ENCODE measurements around the gene TEC. TPM values are rescaled to one million over a fixed set of nuclear protein-coding genes. Genes with fewer than 3 reads are reported as not detected.

TEC gene
- total RNA-seq, 2 donors from 2014 or later: 2.1 to 3.3 TPM

DNA sequence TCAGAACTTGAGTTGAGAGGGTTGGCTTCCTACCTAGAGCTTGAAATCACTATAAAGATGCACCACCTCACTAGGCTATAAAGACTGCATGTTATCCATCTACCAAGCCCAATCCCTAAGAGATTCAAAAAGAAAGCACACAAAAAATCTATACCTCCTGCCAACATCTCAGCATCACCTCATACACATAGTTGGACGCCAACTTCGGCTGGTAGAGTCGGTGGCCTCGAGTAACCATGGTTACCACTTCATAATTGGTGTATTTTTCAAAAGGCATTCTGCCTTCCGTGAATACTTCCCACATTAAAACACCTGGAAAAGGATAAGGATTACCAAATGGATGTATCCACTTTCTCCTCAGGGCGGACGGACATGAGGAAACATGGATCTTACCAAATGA is 131.1 kb downstream of the TEC start:
- no peak for TF ChIP-seq POLR2A (IDR thresholded peaks at IDR 0.05)
- TF ChIP-seq, protein P1, sequence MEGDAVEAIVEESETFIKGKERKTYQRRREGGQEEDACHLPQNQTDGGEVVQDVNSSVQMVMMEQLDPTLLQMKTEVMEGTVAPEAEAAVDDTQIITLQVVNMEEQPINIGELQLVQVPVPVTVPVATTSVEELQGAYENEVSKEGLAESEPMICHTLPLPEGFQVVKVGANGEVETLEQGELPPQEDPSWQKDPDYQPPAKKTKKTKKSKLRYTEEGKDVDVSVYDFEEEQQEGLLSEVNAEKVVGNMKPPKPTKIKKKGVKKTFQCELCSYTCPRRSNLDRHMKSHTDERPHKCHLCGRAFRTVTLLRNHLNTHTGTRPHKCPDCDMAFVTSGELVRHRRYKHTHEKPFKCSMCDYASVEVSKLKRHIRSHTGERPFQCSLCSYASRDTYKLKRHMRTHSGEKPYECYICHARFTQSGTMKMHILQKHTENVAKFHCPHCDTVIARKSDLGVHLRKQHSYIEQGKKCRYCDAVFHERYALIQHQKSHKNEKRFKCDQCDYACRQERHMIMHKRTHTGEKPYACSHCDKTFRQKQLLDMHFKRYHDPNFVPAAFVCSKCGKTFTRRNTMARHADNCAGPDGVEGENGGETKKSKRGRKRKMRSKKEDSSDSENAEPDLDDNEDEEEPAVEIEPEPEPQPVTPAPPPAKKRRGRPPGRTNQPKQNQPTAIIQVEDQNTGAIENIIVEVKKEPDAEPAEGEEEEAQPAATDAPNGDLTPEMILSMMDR (IDR thresholded peaks at IDR 0.05): no peak

DNA sequence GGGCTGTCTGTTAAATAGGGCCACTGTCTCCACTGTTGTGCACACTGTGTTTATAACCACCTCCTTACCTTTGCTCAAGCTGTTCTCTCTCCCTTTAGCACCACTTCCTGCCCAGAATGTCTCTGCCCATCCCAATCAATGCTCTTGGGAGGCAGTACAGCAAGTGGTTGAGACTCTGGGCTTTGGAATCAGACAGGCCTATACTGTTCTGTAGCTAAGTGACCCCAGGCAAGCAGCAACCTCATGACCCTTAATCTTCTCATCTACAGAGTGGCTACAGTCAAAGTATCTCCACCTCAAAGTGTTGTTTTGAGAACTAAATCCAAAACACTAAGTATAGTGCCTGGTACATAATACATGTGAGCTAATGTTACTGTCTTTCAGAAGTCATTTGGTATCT is 131.8 kb downstream of the TEC start:
- Histone ChIP-seq H3K27ac (no peak overlapping the region), H3K9me3 (no peaks in the 10 kb centered on the region), H3K4me3 (no peak overlapping the region), H3K4me1 (no peaks in the 10 kb centered on the region), H3K27me3 (no peaks in the 10 kb centered on the region), H3K36me3 (replicated peaks in 1 of 2; ENCODE audit: insufficient read depth in 1 of 2, low read depth in 2 of 2) (no peaks in the 10 kb centered on the region)
- DNase-seq (no peak), ATAC-seq (no peak)
- intact Hi-C loops (cut with DNase I): no loop called here
- TF ChIP-seq, protein P1 (IDR thresholded peaks at IDR 0.05): no peak
- TF ChIP-seq POLR2A (IDR thresholded peaks at IDR 0.05): no peak

More for the DNA sequence above, 131.1 kb downstream of the TEC start:
- H3K36me3 ChIP-seq (replicated peaks in 1 of 2; ENCODE audit: insufficient read depth in 1 of 2, low read depth in 2 of 2): no peaks in the 10 kb centered on the region
- no peak overlapping the region for H3K4me3 ChIP-seq
- intact Hi-C loops (cut with DNase I): no loop called here
- no peaks in the 10 kb centered on the region for H3K27me3 ChIP-seq
- no peaks in the 10 kb centered on the region for H3K9me3 ChIP-seq
- 85 to 92% methylated on average over 7 of the region's 7 CpGs for WGBS, 2 donors
- no peak for ATAC-seq
- no peaks in the 10 kb centered on the region for H3K4me1 ChIP-seq
- no peak for DNase-seq
- no peak overlapping the region for H3K27ac ChIP-seq

DNA sequence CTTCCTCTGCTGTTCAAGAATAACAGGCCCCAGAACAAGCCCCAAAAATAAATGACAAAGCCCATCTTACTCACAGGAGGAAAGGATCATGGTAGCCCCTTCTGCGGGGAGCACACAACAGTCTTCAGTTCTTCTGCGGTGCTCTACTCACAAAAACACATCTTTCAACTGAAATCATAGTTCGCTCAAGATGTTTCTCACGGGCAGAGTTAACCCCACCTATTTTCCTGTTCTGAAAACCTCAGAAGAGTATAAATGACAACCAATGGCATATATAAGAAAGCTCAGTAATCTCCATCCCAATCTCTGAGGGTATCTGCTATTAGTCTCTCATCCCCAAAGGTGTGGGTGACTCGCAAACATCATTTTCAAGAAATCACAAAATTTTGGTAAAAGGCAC is 135.6 kb downstream of the TEC start, which contains the start of gene TXK:
TSS of gene TXK (minus strand) at position 170 of the 400 bp plus-strand sequence. CDS start at position 90, 80 bp downstream.
- WGBS, 2 donors: 85 to 93% methylated on average over 5 of the region's 5 CpGs
- intact Hi-C loops (cut with DNase I): no loop called here
- H3K36me3 ChIP-seq (replicated peaks in 1 of 2; ENCODE audit: insufficient read depth in 1 of 2, low read depth in 2 of 2): no peaks in the 10 kb centered on the region
- H3K27me3 ChIP-seq: no peaks in the 10 kb centered on the region
- peaks cover 12% of the 10 kb centered on the region for H3K4me1 ChIP-seq
- no peaks in the 10 kb centered on the region for H3K9me3 ChIP-seq
- no peak within 1 kb of the TSS for H3K4me3 ChIP-seq
- TF ChIP-seq, protein P1 (IDR thresholded peaks at IDR 0.05): no peak
- TF ChIP-seq POLR2A (IDR thresholded peaks at IDR 0.05): no peak
- no peak within 1 kb of the TSS for H3K27ac ChIP-seq
- no peak for DNase-seq
- ATAC-seq: no peak

DNA sequence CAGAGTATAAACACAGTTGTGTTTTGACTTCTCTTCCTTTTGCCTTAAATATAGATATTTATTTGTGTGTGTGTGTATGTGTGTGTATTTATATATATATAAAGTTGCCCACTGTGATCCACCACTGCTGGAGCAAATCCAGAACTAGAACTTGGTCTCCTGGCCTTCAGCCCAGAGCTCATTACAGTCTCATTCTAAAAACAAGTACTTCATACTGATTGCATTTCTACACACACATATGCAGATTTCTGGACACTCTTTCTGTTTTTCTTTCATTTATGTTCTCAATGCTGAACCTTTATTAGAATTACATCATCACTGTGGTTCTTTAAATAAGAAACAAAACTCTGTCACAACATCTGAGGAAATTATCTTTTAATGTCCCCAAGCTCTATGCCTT is 136.0 kb downstream of the TEC start:
- DNase-seq (no peak), ATAC-seq (no peak)
- H3K36me3 ChIP-seq (replicated peaks in 1 of 2; ENCODE audit: insufficient read depth in 1 of 2, low read depth in 2 of 2): no peaks in the 10 kb centered on the region
- H3K4me1 ChIP-seq: peaks cover 12% of the 10 kb centered on the region
- intact Hi-C loops (cut with DNase I): no loop called here
- no peaks in the 10 kb centered on the region for H3K27me3 ChIP-seq
- no peaks in the 10 kb centered on the region for H3K9me3 ChIP-seq
- H3K27ac ChIP-seq: no peak overlapping the region
- no peak overlapping the region for H3K4me3 ChIP-seq
- no peak for TF ChIP-seq POLR2A (IDR thresholded peaks at IDR 0.05)
- TF ChIP-seq, protein P1 (IDR thresholded peaks at IDR 0.05): no peak

DNA sequence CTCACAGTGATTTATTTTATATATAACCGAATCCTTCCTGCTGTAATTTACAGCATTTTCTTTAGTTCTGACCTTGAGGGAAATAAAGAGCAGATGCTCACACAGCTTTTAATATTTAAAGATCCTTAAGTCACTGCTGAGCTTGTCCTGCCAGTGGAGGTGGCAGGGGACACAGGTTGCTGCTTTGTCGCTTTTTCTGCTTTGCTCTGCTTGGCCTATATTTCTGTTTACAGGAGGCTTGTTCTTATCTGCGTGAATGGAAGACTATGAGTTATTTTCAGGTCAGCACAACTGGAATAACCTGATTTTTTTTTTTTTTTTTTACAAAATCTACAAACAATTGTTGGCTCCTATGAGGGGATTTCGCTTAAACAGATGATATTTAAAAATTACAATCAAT is 137.9 kb downstream of the TEC start:
- H3K4me3 ChIP-seq: no peak overlapping the region
- ATAC-seq: no peak
- intact Hi-C loops (cut with DNase I): no loop called here
- H3K9me3 ChIP-seq: no peaks in the 10 kb centered on the region
- 16 to 21% methylated on average over 4 of the region's 4 CpGs for WGBS, 2 donors
- peaks cover 25% of the 10 kb centered on the region for H3K4me1 ChIP-seq
- no peak for DNase-seq
- no peaks in the 10 kb centered on the region for H3K27me3 ChIP-seq
- H3K36me3 ChIP-seq (replicated peaks in 1 of 2; ENCODE audit: insufficient read depth in 1 of 2, low read depth in 2 of 2): no peaks in the 10 kb centered on the region
- no peak overlapping the region for H3K27ac ChIP-seq
- TF ChIP-seq POLR2A (IDR thresholded peaks at IDR 0.05): no peak
- TF ChIP-seq, protein P1 (IDR thresholded peaks at IDR 0.05): no peak
